HG03175 (cell line): ENCODE results near the gene ATP5ME.
A peak's percentile ranks its signal among the peaks of the same experiment; 100 is the strongest.
"Not testable (repeated sequence)": the region's sequence is repeated elsewhere in the genome, so short reads cannot be mapped to it uniquely, and the experiment has no call there.

ENCODE experiments used
- ATAC-seq: cut with Tn5 transposase; IDR thresholded peaks from one replicate; pipeline ENCODE4 v1.9.1; 2021; ENCODE audit warnings: mild to moderate bottlenecking, moderate library complexity; ENCODE audit not compliant: unreplicated experiment

Gene ATP5ME

GRCh38 chr4:674172-675035 is at the start of gene ATP5ME, which contains the start of gene MYL5:
ATP5ME (minus strand) TSS chr4:674276; CDS start chr4:674247, 29 bp downstream.
MYL5 (plus strand) TSS chr4:674542; CDS start chr4:678027, 3,485 bp downstream.
- peak; percentile 88 for ATAC-seq

GRCh38 chr4:722851-723360 is 48.8 kb upstream of the ATP5ME start:
- ATAC-seq = no peak

- no peak for ATAC-seq
Observed at GRCh38 chr4:722169-722725, 48.2 kb upstream of the ATP5ME start.

- ATAC-seq = no peak
Observed at GRCh38 chr4:721261-722168, 47.4 kb upstream of the ATP5ME start.

GRCh38 chr4:720111-720860 is 46.2 kb upstream of the ATP5ME start:
- no peak for ATAC-seq

GRCh38 chr4:718460-718859 is 44.4 kb upstream of the ATP5ME start:
- ATAC-seq = no peak

GRCh38 chr4:717601-718320 is 43.7 kb upstream of the ATP5ME start:
- ATAC-seq = no peak

- no peak for ATAC-seq
Observed at GRCh38 chr4:714087-714486, 40.0 kb upstream of the ATP5ME start.

- ATAC-seq = no peak
Observed at GRCh38 chr4:712916-713632, 39.0 kb upstream of the ATP5ME start.

- ATAC-seq = no peak
Observed at GRCh38 chr4:712093-712492, 38.0 kb upstream of the ATP5ME start.

GRCh38 chr4:710916-711315 is 36.8 kb upstream of the ATP5ME start:
- ATAC-seq = no peak

GRCh38 chr4:710116-710515 is 36.0 kb upstream of the ATP5ME start:
- ATAC-seq = no peak

- ATAC-seq = no peak
Observed at GRCh38 chr4:709348-709747, 35.3 kb upstream of the ATP5ME start.

- ATAC-seq = no peak
Observed at GRCh38 chr4:708631-708933, 34.5 kb upstream of the ATP5ME start.

- no peak for ATAC-seq
Observed at GRCh38 chr4:707929-708630, 34.0 kb upstream of the ATP5ME start.

GRCh38 chr4:706834-707598 is 32.9 kb upstream of the ATP5ME start:
- no peak for ATAC-seq

- not testable (repeated sequence) for ATAC-seq
Observed at GRCh38 chr4:706083-706633, 32.1 kb upstream of the ATP5ME start.
